Endothelial cell of umbilical vein (primary cell): ENCODE results near the gene NUDT9. TPM values are rescaled to one million over a fixed set of nuclear protein-coding genes. Genes with fewer than 3 reads are reported as not detected.

ENCODE experiments used
- BruUV-seq: library from RNA; stranded (reverse); fragments of 400-500 nt; replicated peaks from 2 replicates; lab custom pipeline; 2021; lab: Mats Ljungman, UMichigan
- CTCF ChIA-PET: fragments of 300-600, 350-600 bp; sonication (Branson Sonifier 250); formaldehyde crosslinking; loops from one replicate; lab custom pipeline; 2021; ENCODE audit warnings: antibody characterized with exemption, inconsistent platforms; lab: Charles Lee
- POLR2A ChIA-PET: fragments of 300-600, 350-600 bp; sonication (Branson Sonifier 250); formaldehyde crosslinking; loops from one replicate; lab custom pipeline; 2021; ENCODE audit warnings: antibody characterized with exemption, inconsistent platforms; lab: Charles Lee
- DNase-seq: peaks from one replicate; pipeline ENCODE4 v3.0.0-alpha.2; 2011; ENCODE audit warnings: low read depth, low spot score
- FAIRE-seq: peaks from 2 replicates; lab custom pipeline; 2011; peaks lifted over from hg19 to GRCh38; lab: Jason Lieb, UNC
- H2AFZ ChIP-seq: 2 replicates; pipeline ENCODE4 v1.6.0; 2012; ENCODE audit warnings: low read depth, low read length, control low read depth, inconsistent platforms
- H3K27ac ChIP-seq: 2 replicates; pipeline ENCODE4 v1.5.1; 2011; ENCODE audit warnings: low read depth, mild to moderate bottlenecking, control low read depth, low read length, moderate library complexity; ENCODE audit not compliant: insufficient read depth
- H3K27me3 ChIP-seq, 2 experiments: 2 replicates each; pipeline versions ENCODE4 v1.6.0 to v1.6.1; 2011; ENCODE audit warnings: low read length in 2 of 2, mixed read lengths in 1 of 2; ENCODE audit not compliant: control insufficient read depth in 2 of 2, insufficient read depth in 2 of 2
- H3K36me3 ChIP-seq, 2 experiments: 2 replicates in 1 of 2; 3 replicates in 1 of 2; pipeline ENCODE4 v1.5.1; 2011; ENCODE audit warnings: low read length in 2 of 2, mild to moderate bottlenecking in 1 of 2, moderate library complexity in 1 of 2; ENCODE audit not compliant: control insufficient read depth in 2 of 2, insufficient read depth in 2 of 2; ENCODE audit errors: extremely low read depth in 1 of 2
- H3K4me1 ChIP-seq: 3 replicates; pipeline ENCODE4 v1.5.1; 2011; ENCODE audit warnings: mild to moderate bottlenecking, low read length; ENCODE audit not compliant: control insufficient read depth, insufficient read depth; ENCODE audit errors: extremely low read depth
- H3K4me2 ChIP-seq: 2 replicates; pipeline ENCODE4 v1.6.1; 2011; ENCODE audit warnings: low read length, control low read depth, mixed read lengths; ENCODE audit not compliant: insufficient read depth
- H3K4me3 ChIP-seq, 3 experiments: fragments of 200-600 bp in 1 of 3; sonication (generic), shearing (Covaris generic) in 1 of 3; replicated peaks in 1 of 3; 2 replicates each; pipeline ENCODE4 v1.5.1; 2011 to 2016; ENCODE audit warnings: control low read depth in 3 of 3, low read length in 3 of 3, mild to moderate bottlenecking in 2 of 3, inconsistent platforms in 1 of 3, low read depth in 1 of 3, moderate library complexity in 1 of 3; ENCODE audit not compliant: insufficient read depth in 1 of 3
- H3K79me2 ChIP-seq: 2 replicates; pipeline ENCODE4 v1.6.0; 2012; ENCODE audit warnings: low read length, inconsistent platforms; ENCODE audit not compliant: control insufficient read depth, insufficient read depth
- H3K9ac ChIP-seq: replicated peaks from 2 replicates; pipeline ENCODE3; 2011; ENCODE audit warnings: low read length, control low read depth; ENCODE audit not compliant: insufficient read depth; ENCODE audit errors: extremely low read depth
- H3K9me1 ChIP-seq: replicated peaks from 3 replicates; pipeline ENCODE4 v1.6.0; 2011; ENCODE audit warnings: mild to moderate bottlenecking, low read length; ENCODE audit not compliant: control insufficient read depth, insufficient read depth; ENCODE audit errors: extremely low read depth
- H3K9me3 ChIP-seq: replicated peaks from 2 replicates; pipeline ENCODE4 v1.5.1; 2012; ENCODE audit warnings: low read length, inconsistent platforms; ENCODE audit not compliant: control insufficient read depth, insufficient read depth
- H4K20me1 ChIP-seq: replicated peaks from 2 replicates; pipeline ENCODE3; 2011; ENCODE audit warnings: mild to moderate bottlenecking, low read length; ENCODE audit not compliant: control insufficient read depth, insufficient read depth; ENCODE audit errors: extremely low read depth
- CTCF ChIP-seq, 2 donors: IDR thresholded peaks; 1 replicate in 1 of 2; 2 replicates in 1 of 2; pipeline ENCODE4 v1.5.1; 2011; ENCODE audit warnings: low read length in 2 of 2, mild to moderate bottlenecking in 2 of 2, moderate library complexity in 2 of 2, control low read depth in 1 of 2, inconsistent platforms in 1 of 2, low read depth in 1 of 2; ENCODE audit not compliant: insufficient read depth in 1 of 2; ENCODE audit errors: extremely low read depth in 1 of 2
- EZH2 ChIP-seq: IDR thresholded peaks from 2 replicates; pipeline ENCODE4 v1.6.1; 2012; ENCODE audit warnings: borderline replicate concordance, low read depth, mild to moderate bottlenecking, moderate library complexity, low read length, inconsistent platforms; ENCODE audit not compliant: severe bottlenecking
- FOS ChIP-seq: IDR thresholded peaks from 2 replicates; pipeline ENCODE4 v1.6.1; 2011; ENCODE audit warnings: mild to moderate bottlenecking, low read length, moderate library complexity, borderline replicate concordance; ENCODE audit not compliant: insufficient read depth
- GATA2 ChIP-seq: IDR thresholded peaks from 2 replicates; pipeline ENCODE4 v1.7.0; 2011; ENCODE audit warnings: low read depth, mild to moderate bottlenecking, moderate library complexity, mixed read lengths, low read length; ENCODE audit not compliant: insufficient read length, insufficient read depth
- JUN ChIP-seq: IDR thresholded peaks from 2 replicates; pipeline ENCODE4 v1.6.1; 2011; ENCODE audit warnings: borderline replicate concordance, low read depth; ENCODE audit not compliant: insufficient read length, insufficient read depth
- MAX ChIP-seq: IDR thresholded peaks from 2 replicates; pipeline ENCODE4 v1.6.1; 2011; ENCODE audit not compliant: insufficient read depth, insufficient read length
- MYC ChIP-seq: IDR thresholded peaks from one replicate; pipeline ENCODE4 v1.6.1; 2011; ENCODE audit warnings: mild to moderate bottlenecking, low read depth, low read length
- POLR2A ChIP-seq: IDR thresholded peaks from 2 replicates; pipeline ENCODE4 v1.6.1; 2012; ENCODE audit warnings: low read depth, mild to moderate bottlenecking, control low read depth, low read length
- POLR2AphosphoS5 ChIP-seq: IDR thresholded peaks from 2 replicates; pipeline ENCODE4 v1.6.1; 2012; ENCODE audit warnings: low read depth, mild to moderate bottlenecking, control low read depth, low read length, moderate library complexity; ENCODE audit not compliant: insufficient read depth
- dilution Hi-C: fragments of 300-500 bp; cut with MboI; formaldehyde crosslinking; loops from one replicate; pipeline ENCODE4 v1.15.0; 2019; ENCODE audit warnings: low sequenced_read_pairs; ENCODE audit not compliant: extremely low pct_ligation_motif_present
- intact Hi-C: fragments of 100-400 bp; cut with micrococcal nuclease; formaldehyde crosslinking; loops from one replicate; pipeline ENCODE4 v1.10.0; 2022
- polyA plus RNA-seq, 4 experiments: library from polyadenylated mRNA; depleted of rRNA in 3 of 4; stranded (reverse) in 3 of 4; unstranded in 1 of 4; fragments of >200 nt; gene quantifications; 2 replicates each; pipeline versions ENCODE4 v1.2.1 to v1.2.3, GENCODE V29; 2011 to 2012; ENCODE audit warnings: missing spikeins in 1 of 4
- total RNA-seq: library from RNA; stranded (reverse); gene quantifications from 2 replicates; pipeline ENCODE4 v1.2.3, GENCODE V29; 2021

The NUDT9 gene
- total and polyA plus RNA-seq, 2 donors (not counting 3 experiments of a cell fraction or from before 2014, with no cell fraction given): 15.3 to 25.0 TPM

- Histone ChIP-seq H3K36me3 (no peaks in the 10 kb centered on the region), H3K27ac (no peak overlapping the region), H3K9me1 (no peaks in the 10 kb centered on the region), H4K20me1 (peaks cover 3% of the 10 kb centered on the region), H3K79me2 (peaks cover 45% of the 10 kb centered on the region), H3K9ac (no peak overlapping the region), H2AFZ (no peak overlapping the region), H3K4me1 (no peaks in the 10 kb centered on the region), H3K4me3 (no peak overlapping the region), H3K9me3 (no peaks in the 10 kb centered on the region), H3K27me3 (no peaks in the 10 kb centered on the region), H3K4me2 (no peak overlapping the region)
- POLR2A ChIA-PET: no interaction called here
- intact Hi-C loops: no loop called here
- TF ChIP-seq EZH2: no peak
- dilution Hi-C loops: no loop called here
- CTCF ChIA-PET: no interaction called here
- no peak for DNase-seq
- BruUV-seq: no TSS peak
- FAIRE-seq: no peak
Measured at GRCh38 chr4:87433342-87433741, 11.0 kb downstream of the NUDT9 start.

DNA sequence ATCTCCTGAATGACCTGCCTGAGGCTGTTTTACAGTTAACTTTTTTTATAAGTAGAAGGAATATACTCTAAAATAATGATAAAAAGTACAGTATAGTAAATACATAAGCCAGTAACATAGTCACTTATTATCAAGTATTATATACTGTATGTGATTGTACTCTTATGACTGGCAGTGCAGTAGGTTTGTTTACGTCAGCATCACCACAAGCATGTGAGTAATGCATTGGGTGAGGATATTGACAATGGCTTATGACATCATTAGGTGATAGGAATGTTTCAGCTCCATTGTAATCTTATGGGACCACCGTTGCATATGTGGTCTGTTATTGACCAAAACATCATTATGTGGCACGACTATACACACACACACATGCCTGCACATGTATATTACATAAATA lies 20.5 kb downstream of the NUDT9 start:
- Histone ChIP-seq H3K9me3 (no peaks in the 10 kb centered on the region), H3K4me2 (no peak overlapping the region), H3K4me3 (no peak overlapping the region), H2AFZ (no peak overlapping the region), H3K9ac (no peak overlapping the region), H3K9me1 (no peaks in the 10 kb centered on the region), H3K79me2 (no peaks in the 10 kb centered on the region), H3K27ac (no peak overlapping the region), H3K36me3 (peaks cover 6 to 7% of the 10 kb centered on the region in 2 experiments), H3K4me1 (no peaks in the 10 kb centered on the region), H3K27me3 (no peaks in the 10 kb centered on the region), H4K20me1 (no peaks in the 10 kb centered on the region)
- TF ChIP-seq CTCF (IDR thresholded peaks at IDR 0.05; ENCODE audit: extremely low read depth in 1 of 2, insufficient read depth in 1 of 2, low read depth in 1 of 2, low read length in 2 of 2) (no peak), POLR2AphosphoS5 (no peak), FOS (no peak), MAX (no peak), GATA2 (no peak), JUN (no peak), POLR2A (no peak), EZH2 (no peak), MYC (no peak)
- dilution Hi-C loops (no loop called here), intact Hi-C loops (no loop called here)
- CTCF ChIA-PET: no interaction called here
- FAIRE-seq (no peak), DNase-seq (no peak)
- POLR2A ChIA-PET: no interaction called here
- BruUV-seq: no TSS peak
